ENCODE data around the gene FAM227A.

FAM227A gene

GRCh38 chr22:38698407-38699094, 42.4 kb upstream of the FAM227A start:
- Histone ChIP-seq H4K20me1 (ENCODE audit: insufficient read depth, low read length) (no peaks in the 10 kb centered on the region), H3K4me2 (ENCODE audit: low read length) (peak overlapping the region; percentile 96), H3K79me2 (ENCODE audit: low read length) (peaks cover 58% of the 10 kb centered on the region), H3K9me3 (ENCODE audit: insufficient read depth, low read length) (no peaks in the 10 kb centered on the region), H3K9ac (ENCODE audit: low read length) (no peak overlapping the region), H2AFZ (ENCODE audit: low read depth, low read length) (no peak overlapping the region), H3K27me3 (ENCODE audit: low read depth, low read length) (no peaks in the 10 kb centered on the region), H3K36me3 (replicated peaks; ENCODE audit: low read depth, low read length) (peaks cover 22% of the 10 kb centered on the region), H3K4me1 (ENCODE audit: low read length) (peaks cover 18% of the 10 kb centered on the region), H3K4me3 (ENCODE audit: low read length) (0 out of 2 replicates have a peak overlapping the region, but pooled peaks have one; percentile 92), H3K27ac (ENCODE audit: low read length) (no peak overlapping the region)
- TF ChIP-seq CTCF (IDR thresholded peaks at IDR 0.05; ENCODE audit: low read depth, low read length) (no peak), EZH2phosphoT487 (IDR thresholded peaks at IDR 0.05; ENCODE audit: low read depth) (no peak)

- TF ChIP-seq CTCF (IDR thresholded peaks at IDR 0.05; ENCODE audit: low read depth, low read length), result no peak
- no peak for TF ChIP-seq EZH2phosphoT487 (IDR thresholded peaks at IDR 0.05; ENCODE audit: low read depth)
- Histone ChIP-seq H2AFZ (ENCODE audit: low read depth, low read length) (no peak overlapping the region), H3K27me3 (ENCODE audit: low read depth, low read length) (no peaks in the 10 kb centered on the region), H3K4me2 (ENCODE audit: low read length) (no peak overlapping the region), H4K20me1 (ENCODE audit: insufficient read depth, low read length) (no peaks in the 10 kb centered on the region), H3K9ac (ENCODE audit: low read length) (no peak overlapping the region), H3K36me3 (replicated peaks; ENCODE audit: low read depth, low read length) (peaks cover 25% of the 10 kb centered on the region), H3K9me3 (ENCODE audit: insufficient read depth, low read length) (no peaks in the 10 kb centered on the region), H3K4me3 (ENCODE audit: low read length) (no peak overlapping the region), H3K79me2 (ENCODE audit: low read length) (peaks cover 61% of the 10 kb centered on the region), H3K4me1 (ENCODE audit: low read length) (peaks cover 18% of the 10 kb centered on the region), H3K27ac (ENCODE audit: low read length) (no peak overlapping the region)
These were observed 41.4 kb upstream of the FAM227A start for GRCh38 chr22:38697425-38698089.

GRCh38 chr22:38696606-38697424, 40.6 kb upstream of the FAM227A start:
- Histone ChIP-seq H3K4me1 (ENCODE audit: low read length) (peaks cover 18% of the 10 kb centered on the region), H2AFZ (ENCODE audit: low read depth, low read length) (no peak overlapping the region), H3K9me3 (ENCODE audit: insufficient read depth, low read length) (no peaks in the 10 kb centered on the region), H3K27ac (ENCODE audit: low read length) (no peak overlapping the region), H3K4me2 (ENCODE audit: low read length) (no peak overlapping the region), H3K79me2 (ENCODE audit: low read length) (peaks cover 61% of the 10 kb centered on the region), H4K20me1 (ENCODE audit: insufficient read depth, low read length) (no peaks in the 10 kb centered on the region), H3K27me3 (ENCODE audit: low read depth, low read length) (no peaks in the 10 kb centered on the region), H3K4me3 (ENCODE audit: low read length) (no peak overlapping the region), H3K36me3 (replicated peaks; ENCODE audit: low read depth, low read length) (peaks cover 29% of the 10 kb centered on the region), H3K9ac (ENCODE audit: low read length) (no peak overlapping the region)
- no peak for TF ChIP-seq EZH2phosphoT487 (IDR thresholded peaks at IDR 0.05; ENCODE audit: low read depth)
- no peak for TF ChIP-seq CTCF (IDR thresholded peaks at IDR 0.05; ENCODE audit: low read depth, low read length)

- Histone ChIP-seq H2AFZ (ENCODE audit: low read depth, low read length) (no peak overlapping the region), H3K36me3 (replicated peaks; ENCODE audit: low read depth, low read length) (peaks cover 34% of the 10 kb centered on the region), H3K9ac (ENCODE audit: low read length) (no peak overlapping the region), H3K4me1 (ENCODE audit: low read length) (peaks cover 12% of the 10 kb centered on the region), H4K20me1 (ENCODE audit: insufficient read depth, low read length) (no peaks in the 10 kb centered on the region), H3K27ac (ENCODE audit: low read length) (no peak overlapping the region), H3K27me3 (ENCODE audit: low read depth, low read length) (no peaks in the 10 kb centered on the region), H3K4me2 (ENCODE audit: low read length) (no peak overlapping the region), H3K79me2 (ENCODE audit: low read length) (peaks cover 60% of the 10 kb centered on the region), H3K9me3 (ENCODE audit: insufficient read depth, low read length) (no peaks in the 10 kb centered on the region), H3K4me3 (ENCODE audit: low read length) (no peak overlapping the region)
- TF ChIP-seq CTCF (IDR thresholded peaks at IDR 0.05; ENCODE audit: low read depth, low read length) (no peak), EZH2phosphoT487 (IDR thresholded peaks at IDR 0.05; ENCODE audit: low read depth) (no peak)
These were observed 38.7 kb upstream of the FAM227A start for GRCh38 chr22:38694940-38695339.

Measured in OCI-LY3 (cell line).